Vagina (tissue), 2 donors: ENCODE results near the gene HMCN1. TPM values are rescaled to one million over a fixed set of nuclear protein-coding genes. Genes with fewer than 3 reads are reported as not detected.

ENCODE experiments used
- DNase-seq, 2 donors: peaks; one replicate each; pipeline ENCODE4 v3.0.0-alpha.2; 2017; ENCODE audit errors: extremely low spot score in 2 of 2
- H3K27ac ChIP-seq: fragments of 200-600 bp; sonication (generic); one replicate; pipeline ENCODE4 v1.5.1; 2019
- H3K27me3 ChIP-seq: fragments of 200-600 bp; sonication (generic); one replicate; pipeline ENCODE4 v1.5.1; 2019
- H3K36me3 ChIP-seq, 2 donors: fragments of 200-600 bp; sonication (generic); one replicate each; pipeline ENCODE4 v1.5.1; 2017 to 2019
- H3K4me1 ChIP-seq: fragments of 200-600 bp; sonication (generic); one replicate; pipeline ENCODE4 v1.5.1; 2019
- H3K4me3 ChIP-seq, 2 donors: fragments of 200-600 bp; sonication (generic); 1 replicate in 1 of 2; 2 replicates in 1 of 2; pipeline ENCODE4 v1.5.1; 2016 to 2019
- H3K9me3 ChIP-seq: fragments of 200-600 bp; sonication (generic); one replicate; pipeline ENCODE4 v1.5.1; 2019
- POLR2A ChIP-seq, 2 donors: fragments of 450-650 bp; IDR thresholded peaks; one replicate each; pipeline ENCODE4 v1.6.1; 2017; ENCODE audit warnings: antibody characterized with exemption in 2 of 2, mild to moderate bottlenecking in 2 of 2, moderate library complexity in 2 of 2
- POLR2AphosphoS5 ChIP-seq, 2 donors: sonication (generic); formaldehyde crosslinking; IDR thresholded peaks; one replicate each; pipeline ENCODE4 v1.9.0; 2017; ENCODE audit warnings: antibody characterized with exemption in 2 of 2, mild to moderate bottlenecking in 2 of 2, low read depth in 1 of 2; ENCODE audit not compliant: insufficient read depth in 1 of 2
- intact Hi-C: fragments of 100-400 bp; cut with DNase I; formaldehyde crosslinking; loops from one replicate; pipeline ENCODE4 v1.15.1; 2023
- total RNA-seq: library from RNA; depleted of rRNA; stranded (reverse); fragments of >200 nt; gene quantifications from one replicate; pipeline ENCODE4 v1.2.3, GENCODE V29; 2016
- TF ChIP-seq, protein P1 (sequence below), 3 experiments: fragments of 450-650 bp in 2 of 3; fragments of 200-600 bp in 1 of 3; sonication (generic) in 1 of 3; IDR thresholded peaks; one replicate each; pipeline ENCODE4 v1.5.1; 2017 to 2019; ENCODE audit warnings: antibody characterized with exemption in 3 of 3, mild to moderate bottlenecking in 2 of 3, moderate library complexity in 2 of 3

Gene HMCN1
- total RNA-seq, 1 donor from 2014 or later, result 10.6 TPM

DNA sequence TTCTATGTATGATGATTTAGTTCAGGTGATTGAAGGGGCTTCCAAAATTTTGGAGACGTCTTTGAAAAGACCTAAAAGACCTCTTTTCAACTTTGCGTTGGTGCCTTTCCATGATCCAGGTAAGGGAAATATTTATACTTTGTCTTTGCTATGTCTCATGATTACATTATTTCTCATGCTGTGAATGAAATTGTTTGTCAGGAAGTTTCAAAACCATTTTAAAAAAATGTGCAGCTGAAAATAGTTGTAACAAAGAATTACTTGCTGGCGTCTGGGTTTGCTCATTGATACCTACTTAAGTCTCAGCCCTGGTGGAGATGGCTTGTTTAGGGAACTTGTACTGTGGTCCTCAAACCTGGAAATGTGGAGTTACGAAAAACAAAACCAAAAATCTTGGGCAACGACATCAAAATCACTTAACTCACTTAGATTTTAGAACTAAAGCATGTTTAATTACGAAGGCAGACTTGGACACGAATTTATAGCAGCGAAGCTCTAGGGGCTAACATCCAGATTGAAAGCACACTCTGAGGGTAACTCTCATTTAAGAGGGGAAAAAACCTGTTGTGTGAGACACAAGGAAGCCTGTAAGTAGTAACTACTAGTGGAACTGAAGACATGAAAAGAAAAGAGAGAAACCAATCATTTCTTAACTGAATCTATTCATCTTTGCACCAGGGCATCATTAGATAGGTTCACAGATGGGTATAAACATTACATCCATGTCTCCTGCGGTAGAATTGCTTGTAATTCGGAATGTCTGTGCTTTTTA is 924 bp downstream of the HMCN1 start:
- no peaks in the 10 kb centered on the region for H3K27me3 ChIP-seq
- no peak for DNase-seq
- no peaks in the 10 kb centered on the region for H3K36me3 ChIP-seq
- TF ChIP-seq POLR2A (IDR thresholded peaks at IDR 0.05) (no peak), POLR2AphosphoS5 (IDR thresholded peaks at IDR 0.05; ENCODE audit: insufficient read depth in 1 of 2, low read depth in 1 of 2) (no peak)
- TF ChIP-seq, protein P1, sequence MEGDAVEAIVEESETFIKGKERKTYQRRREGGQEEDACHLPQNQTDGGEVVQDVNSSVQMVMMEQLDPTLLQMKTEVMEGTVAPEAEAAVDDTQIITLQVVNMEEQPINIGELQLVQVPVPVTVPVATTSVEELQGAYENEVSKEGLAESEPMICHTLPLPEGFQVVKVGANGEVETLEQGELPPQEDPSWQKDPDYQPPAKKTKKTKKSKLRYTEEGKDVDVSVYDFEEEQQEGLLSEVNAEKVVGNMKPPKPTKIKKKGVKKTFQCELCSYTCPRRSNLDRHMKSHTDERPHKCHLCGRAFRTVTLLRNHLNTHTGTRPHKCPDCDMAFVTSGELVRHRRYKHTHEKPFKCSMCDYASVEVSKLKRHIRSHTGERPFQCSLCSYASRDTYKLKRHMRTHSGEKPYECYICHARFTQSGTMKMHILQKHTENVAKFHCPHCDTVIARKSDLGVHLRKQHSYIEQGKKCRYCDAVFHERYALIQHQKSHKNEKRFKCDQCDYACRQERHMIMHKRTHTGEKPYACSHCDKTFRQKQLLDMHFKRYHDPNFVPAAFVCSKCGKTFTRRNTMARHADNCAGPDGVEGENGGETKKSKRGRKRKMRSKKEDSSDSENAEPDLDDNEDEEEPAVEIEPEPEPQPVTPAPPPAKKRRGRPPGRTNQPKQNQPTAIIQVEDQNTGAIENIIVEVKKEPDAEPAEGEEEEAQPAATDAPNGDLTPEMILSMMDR (IDR thresholded peaks at IDR 0.05), result no peak
- H3K4me1 ChIP-seq, result no peaks in the 10 kb centered on the region
- H3K4me3 ChIP-seq, result peak overlapping the region; percentile 44 to 49
- intact Hi-C loops, result no loop called here
- H3K27ac ChIP-seq, result peak overlapping the region; percentile 76
- no peaks in the 10 kb centered on the region for H3K9me3 ChIP-seq

DNA sequence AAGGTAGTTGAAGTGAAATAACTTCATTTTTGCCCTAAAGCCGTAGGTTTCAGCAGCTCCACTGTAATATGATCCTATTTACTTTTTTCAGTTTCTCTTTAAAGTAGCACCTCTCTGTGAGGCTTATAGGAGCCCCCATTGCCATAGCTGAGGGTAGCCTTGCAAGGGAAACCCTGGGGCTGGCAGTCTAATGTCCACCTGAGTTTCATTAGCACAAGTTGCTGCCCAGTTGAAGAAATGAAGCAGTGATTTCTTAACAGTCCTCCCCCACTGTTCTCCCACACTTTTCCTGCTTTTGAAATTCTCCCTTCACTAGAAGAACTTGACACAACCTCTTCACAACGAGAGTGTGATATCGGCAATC is 1.5 kb downstream of the HMCN1 start:
- Histone ChIP-seq H3K36me3 (no peaks in the 10 kb centered on the region), H3K4me1 (no peaks in the 10 kb centered on the region), H3K9me3 (no peaks in the 10 kb centered on the region), H3K27ac (peak overlapping the region; percentile 76), H3K4me3 (peak overlapping the region; percentile 44 to 49), H3K27me3 (no peaks in the 10 kb centered on the region)
- DNase-seq, result no peak
- intact Hi-C loops, result no loop called here
- TF ChIP-seq POLR2AphosphoS5 (IDR thresholded peaks at IDR 0.05; ENCODE audit: insufficient read depth in 1 of 2, low read depth in 1 of 2), result no peak
- TF ChIP-seq, protein P1 (IDR thresholded peaks at IDR 0.05), result no peak
- no peak for TF ChIP-seq POLR2A (IDR thresholded peaks at IDR 0.05)

- no peak for DNase-seq
- Histone ChIP-seq H3K4me1 (no peaks in the 10 kb centered on the region), H3K27me3 (no peaks in the 10 kb centered on the region), H3K27ac (no peak overlapping the region), H3K36me3 (no peaks in the 10 kb centered on the region), H3K9me3 (no peaks in the 10 kb centered on the region), H3K4me3 (no peak overlapping the region)
- intact Hi-C loops, result no loop called here
- TF ChIP-seq, protein P1 (IDR thresholded peaks at IDR 0.05), result no peak
- TF ChIP-seq POLR2A (IDR thresholded peaks at IDR 0.05) (no peak), POLR2AphosphoS5 (IDR thresholded peaks at IDR 0.05; ENCODE audit: insufficient read depth in 1 of 2, low read depth in 1 of 2) (no peak)
Observed at GRCh38 chr1:185739967-185740366, 5.8 kb downstream of the HMCN1 start.

- Histone ChIP-seq H3K9me3 (no peaks in the 10 kb centered on the region), H3K27me3 (no peaks in the 10 kb centered on the region), H3K27ac (no peak overlapping the region), H3K4me3 (no peak overlapping the region), H3K36me3 (no peaks in the 10 kb centered on the region), H3K4me1 (no peaks in the 10 kb centered on the region)
- intact Hi-C loops, result no loop called here
- TF ChIP-seq, protein P1 (IDR thresholded peaks at IDR 0.05), result no peak
- no peak for TF ChIP-seq POLR2A (IDR thresholded peaks at IDR 0.05)
- TF ChIP-seq POLR2AphosphoS5 (IDR thresholded peaks at IDR 0.05; ENCODE audit: insufficient read depth in 1 of 2, low read depth in 1 of 2), result no peak
- DNase-seq, result no peak
Observed at GRCh38 chr1:185741551-185741950, 7.4 kb downstream of the HMCN1 start.

DNA sequence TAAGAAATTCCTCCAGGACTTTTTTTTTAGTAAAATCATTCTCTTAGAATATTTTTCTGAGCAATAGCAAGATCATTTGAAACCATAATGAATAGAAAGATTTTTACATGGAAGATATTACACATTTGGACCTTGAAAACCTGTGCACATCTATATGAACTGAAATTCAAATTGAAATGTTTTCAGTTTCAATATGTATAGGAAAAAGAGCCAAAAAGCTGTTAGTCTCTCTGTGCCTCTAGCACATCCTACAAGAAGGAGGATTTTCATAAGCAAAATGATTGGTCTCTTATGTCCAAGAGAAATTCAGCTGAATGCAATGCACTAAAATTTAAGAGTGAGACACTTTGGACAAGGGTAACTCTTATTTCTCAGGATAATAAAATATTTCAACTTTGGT is 8.2 kb downstream of the HMCN1 start:
- intact Hi-C loops, result no loop called here
- H3K9me3 ChIP-seq, result no peaks in the 10 kb centered on the region
- H3K27me3 ChIP-seq, result no peaks in the 10 kb centered on the region
- H3K27ac ChIP-seq, result no peak overlapping the region
- H3K36me3 ChIP-seq, result no peaks in the 10 kb centered on the region
- no peaks in the 10 kb centered on the region for H3K4me1 ChIP-seq
- H3K4me3 ChIP-seq, result no peak overlapping the region
- DNase-seq, result no peak
- TF ChIP-seq POLR2AphosphoS5 (IDR thresholded peaks at IDR 0.05; ENCODE audit: insufficient read depth in 1 of 2, low read depth in 1 of 2), result no peak
- TF ChIP-seq POLR2A (IDR thresholded peaks at IDR 0.05), result no peak
- TF ChIP-seq, protein P1 (IDR thresholded peaks at IDR 0.05), result no peak
